Measurements from ENCODE around the gene GPR152.

GPR152 gene

GRCh38 chr11:67464411-67465188 is 12.1 kb upstream of the GPR152 start:
- peak; percentile 72 for DNase-seq

DNA sequence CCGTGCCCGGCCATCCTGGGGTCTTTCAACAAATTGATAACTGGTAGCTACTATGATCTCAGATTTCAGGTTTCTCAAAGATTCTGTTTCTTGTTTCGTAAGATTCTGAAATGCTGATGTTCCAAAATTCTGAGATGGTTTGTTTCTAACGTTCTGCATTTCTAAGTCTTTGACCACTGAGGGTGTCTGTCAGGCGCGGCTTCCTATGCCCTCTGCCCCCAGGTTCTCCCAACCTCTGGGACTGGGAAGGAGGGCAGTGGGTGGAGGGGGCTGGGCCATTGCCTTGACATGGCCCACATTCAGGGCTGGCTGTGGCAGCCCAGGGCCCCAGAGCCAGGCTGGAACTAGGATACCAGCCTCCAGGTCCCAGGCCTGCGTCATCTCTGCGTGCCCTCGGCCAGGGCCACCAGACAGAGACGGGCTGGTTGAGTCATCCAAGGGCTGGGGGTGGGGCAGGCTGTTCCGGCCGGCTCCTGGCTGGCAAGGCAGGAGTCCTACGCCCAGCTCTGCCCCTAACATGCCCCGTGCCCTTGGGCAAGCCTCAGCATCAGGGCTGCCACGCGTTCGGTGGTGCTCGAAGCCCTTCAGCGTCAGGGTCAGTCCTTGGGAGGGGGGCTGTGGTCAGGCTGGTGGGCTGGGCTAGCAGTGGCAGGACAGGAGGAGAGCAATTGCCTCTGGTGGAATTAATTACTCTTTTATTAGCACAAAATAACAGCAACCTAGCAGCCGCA is 11.3 kb upstream of the GPR152 start:
- no peak for DNase-seq

- DNase-seq, result no peak
Observed at GRCh38 chr11:67463186-67463585, 10.7 kb upstream of the GPR152 start.

GRCh38 chr11:67458266-67458665 is 5.7 kb upstream of the GPR152 start:
- no peak for DNase-seq

- no peak for DNase-seq
Observed at GRCh38 chr11:67457453-67457852, 4.9 kb upstream of the GPR152 start.

- no peak for DNase-seq
Observed at GRCh38 chr11:67456068-67456705, 3.7 kb upstream of the GPR152 start.

GRCh38 chr11:67455054-67455453 is 2.5 kb upstream of the GPR152 start, which contains the start of gene CABP4:
Gene CABP4 (plus strand): TSS chr11:67455354. CDS start chr11:67455424, 70 bp downstream.
- DNase-seq, result no peak

GRCh38 chr11:67453816-67454732 is 1.5 kb upstream of the GPR152 start:
- DNase-seq, result no peak

- no peak for DNase-seq
Observed at GRCh38 chr11:67451658-67451976, 912 bp downstream of the GPR152 start.

DNA sequence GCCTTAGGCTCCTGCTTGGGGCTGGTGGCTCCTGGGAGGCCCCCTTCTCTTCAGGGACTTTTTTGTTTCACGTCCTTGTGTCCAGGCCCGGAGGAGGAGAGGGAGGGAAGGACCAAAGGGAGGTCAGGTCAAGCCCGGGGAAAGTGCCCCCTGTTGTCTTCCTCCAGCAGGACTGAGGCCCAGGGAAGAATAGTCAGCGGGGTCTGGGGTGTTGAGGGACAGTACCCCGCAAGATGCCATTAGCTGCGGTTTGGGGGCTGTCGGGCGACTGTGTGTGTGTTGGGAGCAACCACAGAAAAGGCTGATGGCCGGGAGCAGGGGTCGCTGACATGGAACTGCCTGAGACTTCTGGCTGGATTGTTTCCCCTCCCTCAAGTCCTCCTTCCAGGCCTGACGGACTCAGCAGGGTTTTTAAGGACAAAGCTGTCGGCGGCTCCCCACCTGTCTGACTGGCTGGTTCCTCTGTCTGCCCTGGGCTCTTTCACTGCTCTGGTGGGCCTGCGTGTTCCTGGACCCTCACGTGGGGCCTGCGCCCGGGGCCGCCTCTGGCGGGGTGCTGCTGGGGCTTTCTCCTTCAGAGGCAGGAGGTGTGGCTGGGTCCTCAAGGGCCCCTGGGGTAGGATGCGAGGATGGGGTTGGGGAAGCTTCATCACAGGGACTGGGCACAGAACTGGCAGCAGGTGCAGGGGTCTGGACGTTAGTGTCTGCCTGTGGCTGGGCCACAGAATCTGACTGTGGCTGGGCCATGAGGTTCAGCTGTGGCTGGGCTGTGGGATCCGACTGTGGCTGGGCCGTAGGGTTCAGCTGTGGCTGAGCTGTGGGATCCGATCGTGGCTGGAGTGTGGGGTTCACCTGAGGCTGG is 1.5 kb downstream of the GPR152 start:
- DNase-seq, result no peak

GRCh38 chr11:67449116-67449844 is 3.2 kb downstream of the GPR152 start:
- DNase-seq, result no peak

DNA sequence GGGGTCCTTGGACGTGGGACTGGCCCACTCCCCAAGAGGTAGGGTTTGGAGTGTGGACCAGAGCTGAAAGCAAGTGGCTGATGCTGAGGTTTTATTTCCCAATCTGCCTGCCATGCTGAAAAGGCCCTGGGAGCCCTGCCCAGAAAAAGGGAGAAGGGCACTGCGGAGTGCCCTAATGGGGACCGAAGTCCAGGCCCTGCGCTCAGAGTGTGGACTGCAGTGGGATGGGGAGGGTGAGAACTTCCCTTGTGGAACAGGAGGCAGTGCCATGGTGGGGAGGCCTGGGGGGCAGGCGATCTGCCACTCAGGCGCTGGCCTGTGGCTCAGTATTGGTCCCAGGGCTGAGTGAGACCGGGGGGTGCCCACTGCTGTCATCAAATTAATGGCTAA is 4.3 kb downstream of the GPR152 start:
- DNase-seq, result no peak

DNA sequence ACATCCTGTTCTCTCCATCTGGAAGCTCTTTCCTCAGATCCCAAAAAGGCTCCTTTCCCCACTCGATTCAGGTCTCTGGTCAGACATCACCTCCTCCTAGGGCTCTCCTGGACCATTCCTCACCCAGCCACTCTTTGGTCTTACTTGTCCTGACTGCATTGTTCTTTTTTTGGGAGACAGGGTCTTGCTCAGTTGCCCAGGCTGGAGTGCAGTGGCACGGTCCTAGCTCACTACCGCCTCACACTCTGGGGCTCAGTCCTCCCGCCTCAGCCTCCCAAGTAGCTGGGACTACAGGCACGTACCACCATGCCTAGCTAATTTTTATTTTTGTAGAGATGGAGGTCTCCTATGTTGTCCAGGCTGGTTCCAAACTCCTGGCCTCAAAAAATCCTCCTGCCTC is 7.0 kb downstream of the GPR152 start:
- DNase-seq, result no peak

DNA sequence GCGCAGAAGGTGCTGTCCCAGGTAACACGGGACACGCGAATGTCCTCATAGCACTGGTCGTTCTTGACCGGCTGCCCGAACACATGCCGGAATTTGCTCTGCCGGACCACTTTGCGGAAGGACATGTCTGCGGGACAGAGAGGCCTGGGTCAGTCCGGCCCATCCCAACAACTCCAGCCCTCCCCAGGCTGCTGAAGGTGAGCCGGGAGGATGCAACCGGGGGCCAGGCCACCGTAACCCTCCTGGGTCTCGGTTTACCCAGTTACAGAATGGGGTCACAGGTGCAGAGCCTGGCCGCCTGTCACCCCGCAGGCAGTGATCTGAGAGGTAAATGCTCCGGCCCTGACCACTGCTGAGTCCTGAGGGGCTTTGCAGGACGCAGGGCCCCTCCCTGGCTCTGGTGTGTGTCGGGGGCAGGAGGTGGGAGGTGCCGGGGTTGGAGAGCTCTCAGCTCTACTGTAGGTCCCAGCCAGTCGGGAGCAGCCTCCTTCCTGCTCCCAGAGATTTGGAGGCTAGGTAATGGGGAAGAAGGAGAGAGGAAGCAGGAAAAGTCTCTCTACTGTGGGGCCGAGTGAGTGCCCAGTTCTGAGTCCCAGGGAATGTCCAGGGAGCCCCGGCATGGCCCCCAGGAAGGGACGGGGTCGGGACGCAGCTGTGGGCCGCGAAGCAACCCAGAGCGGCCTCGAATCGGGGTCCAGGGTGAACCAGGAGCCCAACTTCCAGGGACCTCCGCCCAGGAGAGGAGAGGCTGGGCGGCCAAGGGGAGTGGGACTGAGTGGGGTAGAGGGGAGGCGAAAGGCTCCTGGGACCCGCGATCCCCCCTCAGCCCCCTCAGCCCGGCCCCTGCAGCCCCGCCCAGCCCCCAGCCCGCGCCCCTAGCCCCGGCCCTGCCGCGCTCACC is 9.8 kb downstream of the GPR152 start:
- no peak for DNase-seq

- DNase-seq, result no peak
Observed at GRCh38 chr11:67441731-67442351, 10.7 kb downstream of the GPR152 start.

- DNase-seq, result no peak
Observed at GRCh38 chr11:67441098-67441563, 11.4 kb downstream of the GPR152 start.

- no peak for DNase-seq
Observed at GRCh38 chr11:67440229-67441097, 12.1 kb downstream of the GPR152 start.

Measured in NCI-H1417 treated with DMSO at 0.1 percent for 48 hours (cell line).